Bronchial epithelial cell (primary cell): Measurements from ENCODE around the gene PPP1R7. TPM values are rescaled to one million over a fixed set of nuclear protein-coding genes. Genes with fewer than 3 reads are reported as not detected.
"Not testable (repeated sequence)": the region's sequence is repeated elsewhere in the genome, so short reads cannot be mapped to it uniquely, and the experiment has no call there.

Experiments used
- DNase-seq: peaks from one replicate; pipeline ENCODE4 v3.0.0-alpha.2; 2010; ENCODE audit warnings: low read depth
- FAIRE-seq: peaks from 2 replicates; lab custom pipeline; 2011; peaks lifted over from hg19 to GRCh38; lab: Jason Lieb, UNC
- H3K27me3 ChIP-seq: 2 replicates; pipeline ENCODE4 v1.5.1; 2011; ENCODE audit warnings: low read length; ENCODE audit not compliant: control insufficient read depth, insufficient read depth
- H3K36me3 ChIP-seq: 2 replicates; pipeline ENCODE4 v1.5.1; 2011; ENCODE audit warnings: low read length; ENCODE audit not compliant: control insufficient read depth, insufficient read depth
- H3K4me3 ChIP-seq: 2 replicates; pipeline ENCODE4 v1.5.1; 2011; ENCODE audit warnings: mild to moderate bottlenecking, low read depth, low read length, control low read depth
- CTCF ChIP-seq: IDR thresholded peaks from 2 replicates; pipeline ENCODE4 v1.5.1; 2011; ENCODE audit warnings: mild to moderate bottlenecking, moderate library complexity, low read length, control low read depth, inconsistent platforms; ENCODE audit not compliant: insufficient read depth, severe bottlenecking
- total RNA-seq: library from RNA; depleted of rRNA; stranded (reverse); fragments of >200 nt; gene quantifications from 2 replicates; pipeline ENCODE4 v1.2.1, GENCODE V29; 2014

Gene PPP1R7
- total RNA-seq, 1 donor from 2014 or later, result 32.4 TPM

- FAIRE-seq, result no peak
- no peaks in the 10 kb centered on the region for H3K36me3 ChIP-seq
- TF ChIP-seq CTCF, result no peak
- H3K4me3 ChIP-seq, result no peak overlapping the region
- no peaks in the 10 kb centered on the region for H3K27me3 ChIP-seq
- DNase-seq, result no peak
Measured at GRCh38 chr2:241195506-241196130, 45.4 kb downstream of the PPP1R7 start.

- not testable (repeated sequence) for DNase-seq, H3K27me3 ChIP-seq, H3K36me3 ChIP-seq, FAIRE-seq, H3K4me3 ChIP-seq
Measured at GRCh38 chr2:241197246-241197645, 47.0 kb downstream of the PPP1R7 start.

GRCh38 chr2:241197947-241198346, 47.7 kb downstream of the PPP1R7 start:
- H3K36me3 ChIP-seq, result no peaks in the 10 kb centered on the region
- TF ChIP-seq CTCF, result no peak
- no peak overlapping the region for H3K4me3 ChIP-seq
- FAIRE-seq (no peak), DNase-seq (no peak)
- no peaks in the 10 kb centered on the region for H3K27me3 ChIP-seq

- FAIRE-seq, result no peak
Measured at GRCh38 chr2:241198381-241199279, 48.4 kb downstream of the PPP1R7 start.

GRCh38 chr2:241199286-241199685, 49.0 kb downstream of the PPP1R7 start:
- DNase-seq (no peak), FAIRE-seq (no peak)
- Histone ChIP-seq H3K4me3 (no peak overlapping the region), H3K36me3 (no peaks in the 10 kb centered on the region), H3K27me3 (no peaks in the 10 kb centered on the region)
- TF ChIP-seq CTCF, result no peak

More at GRCh38 chr2:241198381-241199279, 48.4 kb downstream of the PPP1R7 start:
- TF ChIP-seq CTCF, result no peak
- DNase-seq, result no peak
- H3K36me3 ChIP-seq, result no peaks in the 10 kb centered on the region
- no peak overlapping the region for H3K4me3 ChIP-seq
- H3K27me3 ChIP-seq, result no peaks in the 10 kb centered on the region
